HepG2 (cell line): ENCODE data around the gene VKORC1. TPM values are rescaled to one million over a fixed set of nuclear protein-coding genes. Genes with fewer than 3 reads are reported as not detected.

Source experiments
- CEBPZ ChIP-seq: IDR thresholded peaks from 2 replicates; pipeline ENCODE4 v1.6.1; 2012; ENCODE audit warnings: low read length, improper control_type of control experiment
- E2F2 ChIP-seq: sonication (generic); formaldehyde crosslinking; IDR thresholded peaks from 2 replicates; pipeline ENCODE4 v1.4.0; 2020; ENCODE audit warnings: missing genetic modification reagents, borderline replicate concordance
- ETV5 ChIP-seq: IDR thresholded peaks from 2 replicates; pipeline ENCODE4 v1.6.1; 2018; ENCODE audit warnings: missing biosample characterization, missing genetic modification reagents, inconsistent platforms, borderline replicate concordance
- FOXA3 ChIP-seq: IDR thresholded peaks from 2 replicates; pipeline ENCODE4 v1.6.1; 2016; ENCODE audit warnings: missing genetic modification reagents, missing compliant biosample characterization
- IRX3 ChIP-seq: sonication (generic); formaldehyde crosslinking; IDR thresholded peaks from 2 replicates; pipeline ENCODE4 v1.8.1; 2023; ENCODE audit warnings: mild to moderate bottlenecking, low read depth, missing genetic modification reagents, borderline replicate concordance
- ISL2 ChIP-seq: sonication (generic); formaldehyde crosslinking; IDR thresholded peaks from 2 replicates; pipeline ENCODE4 v1.5.0; 2020; ENCODE audit warnings: missing genetic modification reagents
- MED1 ChIP-seq: sonication (generic); formaldehyde crosslinking; IDR thresholded peaks from 2 replicates; pipeline ENCODE4 v1.4.0; 2020; ENCODE audit warnings: missing genetic modification reagents
- POGZ ChIP-seq: sonication (generic); formaldehyde crosslinking; IDR thresholded peaks from 2 replicates; pipeline ENCODE4 v1.4.0; 2020; ENCODE audit warnings: mild to moderate bottlenecking, missing genetic modification reagents
- POLR2G ChIP-seq: fragments of 200-400 bp; formaldehyde crosslinking; IDR thresholded peaks from 2 replicates; pipeline ENCODE4 v1.6.1; 2018; ENCODE audit warnings: mild to moderate bottlenecking, low read depth, low read length, moderate library complexity
- SOX5 ChIP-seq: IDR thresholded peaks from 2 replicates; pipeline ENCODE4 v1.6.1; 2016; ENCODE audit warnings: borderline replicate concordance
- ZBTB40 ChIP-seq, 2 experiments: fragments of 450-650 bp in 1 of 2; sonication (generic) in 1 of 2; formaldehyde crosslinking in 1 of 2; IDR thresholded peaks; 2 replicates each; pipeline versions ENCODE4 v1.6.1 to v1.8.0; 2016 to 2022; ENCODE audit warnings: antibody characterized with exemption in 1 of 2, mild to moderate bottlenecking in 1 of 2, missing genetic modification reagents in 1 of 2
- ZNF3 ChIP-seq: IDR thresholded peaks from 2 replicates; pipeline ENCODE4 v1.7.0; 2017; ENCODE audit warnings: inconsistent platforms
- ZNF512 ChIP-seq: sonication (generic); formaldehyde crosslinking; IDR thresholded peaks from 2 replicates; pipeline ENCODE4 v1.4.0; 2020; ENCODE audit warnings: mild to moderate bottlenecking, missing genetic modification reagents
- polyA plus RNA-seq, 8 experiments: library from polyadenylated mRNA; depleted of rRNA in 3 of 8; stranded (reverse) in 7 of 8; unstranded in 1 of 8; fragments of >200 nt; fragmentation: Illumina TruSeq in 4 of 8; extraction: Trizol in 4 of 8; gene quantifications; 2 replicates each; pipeline versions ENCODE4 v1.2.1 to v1.2.3, GENCODE V29; 2011 to 2016; ENCODE audit warnings: low read depth in 4 of 8, missing spikeins in 1 of 8, mixed read lengths in 1 of 8; ENCODE audit not compliant: insufficient read depth in 1 of 8
- total RNA-seq, 5 experiments: library from RNA; depleted of rRNA; stranded (reverse); fragments of >200 nt; fragmentation: Illumina TruSeq; extraction: Trizol; gene quantifications; 2 replicates each; pipeline ENCODE4 v1.2.3, GENCODE V29; 2016; ENCODE audit warnings: low read depth in 1 of 5

VKORC1 gene
- total and polyA plus RNA-seq, 2 of the 13 experiments (the other 11 are each of a cell fraction or from before 2014, with no cell fraction given), result 141 to 615 TPM

GRCh38 chr16:31108035-31108793 lies 13.6 kb upstream of the VKORC1 start, which contains the start of gene BCKDK (continued):
- TF ChIP-seq MED1 (CRISPR knock-in tag), result peak; percentile 73
- no peak; the same call in 1 of the 2 replicates for TF ChIP-seq ZNF3 (CRISPR knock-in tag)
- peak; percentile 77; the same call in 1 of the 2 replicates for TF ChIP-seq ETV5 (CRISPR knock-in tag)
- no peak; the same call in 1 of the 2 replicates for TF ChIP-seq SOX5 (CRISPR knock-in tag)
- TF ChIP-seq POGZ (CRISPR knock-in tag), result peak; percentile 41; the same call in 1 of the 2 replicates
- TF ChIP-seq CEBPZ, result no peak
- peak; percentile 37; the same call in 1 of the 2 replicates for TF ChIP-seq FOXA3 (CRISPR knock-in tag)
- TF ChIP-seq IRX3 (CRISPR knock-in tag), result no peak
- TF ChIP-seq E2F2 (CRISPR knock-in tag), result no peak
- peak; percentile 87 for TF ChIP-seq POLR2G
- TF ChIP-seq ISL2 (CRISPR knock-in tag), result 0 out of 2 replicates have a peak, but pooled peaks have one; percentile 12
- no peak for TF ChIP-seq ZBTB40 (IDR thresholded peaks at IDR 0.05)
- TF ChIP-seq ZBTB40 (CRISPR knock-in tag; IDR thresholded peaks at IDR 0.05), result no peak; the same call in 1 of the 2 replicates
- TF ChIP-seq ZNF512 (CRISPR knock-in tag), result no peak
